ENCODE data around the gene GNAZ. TPM values are rescaled to one million over a fixed set of nuclear protein-coding genes. Genes with fewer than 3 reads are reported as not detected.
A peak's percentile ranks its signal among the peaks of the same experiment; 100 is the strongest.

GNAZ gene
- total RNA-seq, 1 experiment from 2014 or later = 5.0 TPM

DNA sequence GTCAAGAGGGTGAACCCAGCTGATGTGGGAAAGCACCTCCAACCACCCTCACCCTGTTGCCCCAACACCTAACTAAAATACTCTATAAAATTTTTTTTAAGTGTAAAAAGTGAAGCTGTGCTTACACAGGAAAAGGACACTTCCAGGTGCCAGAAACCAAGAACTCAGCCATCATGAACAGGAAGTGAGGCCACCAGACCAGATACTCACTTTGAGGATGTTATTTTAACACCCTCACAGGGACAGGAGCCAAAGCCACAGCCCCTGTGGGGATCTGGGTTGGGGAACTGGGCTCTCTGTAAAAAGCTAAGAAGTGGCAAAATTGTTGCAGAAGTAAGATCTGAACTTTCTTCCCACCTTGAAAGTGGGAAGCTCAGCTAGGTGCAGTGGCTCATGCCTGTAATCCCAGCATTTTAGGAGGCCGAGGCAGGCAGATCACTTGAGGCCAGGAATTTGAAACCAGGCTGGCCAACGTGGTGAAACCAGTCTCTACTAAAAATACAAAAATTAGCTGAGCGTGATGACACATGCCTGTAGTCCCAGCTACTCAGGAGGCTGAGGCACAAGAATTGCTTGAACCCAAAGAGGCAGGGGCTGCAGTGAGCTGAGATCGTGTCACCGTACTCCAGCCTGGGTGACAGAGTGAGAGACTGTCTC, 67.7 kb downstream of the GNAZ start:
- Histone ChIP-seq H3K9me3 (ENCODE audit: control insufficient read depth, low read depth, low read length) (no peaks in the 10 kb centered on the region), H3K23me2 (ENCODE audit: insufficient read length, low read depth, low read length, poor library complexity, severe bottlenecking) (no peaks in the 10 kb centered on the region), H2BK15ac (ENCODE audit: low read depth, low read length) (no peak overlapping the region), H3K79me2 (ENCODE audit: insufficient read depth, low read length) (no peaks in the 10 kb centered on the region), H4K5ac (ENCODE audit: insufficient read length, low read depth, low read length) (no peak overlapping the region), H4K91ac (ENCODE audit: insufficient read length, low read depth, low read length) (no peak overlapping the region), H4K8ac (replicated peaks; ENCODE audit: insufficient read length, low read depth, low read length) (no peak overlapping the region), H3K23ac (ENCODE audit: insufficient read length, low read depth, low read length) (no peak overlapping the region), H2BK12ac (ENCODE audit: insufficient read length, low read depth, low read length) (no peak overlapping the region), H2BK20ac (ENCODE audit: low read depth, low read length, poor library complexity, severe bottlenecking) (no peak overlapping the region), H3K14ac (ENCODE audit: insufficient read depth, low read length) (no peak overlapping the region), H2AFZ (ENCODE audit: low read length) (no peak overlapping the region), H2BK120ac (ENCODE audit: low read depth, low read length, poor library complexity, severe bottlenecking) (no peak overlapping the region), H3K4ac (ENCODE audit: low read depth, low read length) (no peak overlapping the region), H3K4me1 (ENCODE audit: insufficient read depth, low read length) (no peaks in the 10 kb centered on the region; the same call in none of the 2 replicates), H3K4me2 (ENCODE audit: insufficient read depth, insufficient read length, low read length) (no peak overlapping the region), H3K18ac (ENCODE audit: insufficient read length, low read depth, low read length) (no peak overlapping the region), H3K79me1 (ENCODE audit: insufficient read depth, low read depth, low read length, poor library complexity, severe bottlenecking) (no peaks in the 10 kb centered on the region), H3K9ac (ENCODE audit: extremely low read depth, insufficient read length, low read length) (no peak overlapping the region), H3T11ph (ENCODE audit: low read length) (no peak overlapping the region), H2AK5ac (ENCODE audit: insufficient read length, low read length) (no peak overlapping the region), H4K20me1 (ENCODE audit: control insufficient read depth, insufficient read depth, insufficient read length) (no peaks in the 10 kb centered on the region), H3K56ac (ENCODE audit: insufficient read length, low read depth, low read length) (no peak overlapping the region), H3K27ac (ENCODE audit: insufficient read length, low read depth, low read length) (no peak overlapping the region), H3K27me3 (ENCODE audit: insufficient read depth, low read length) (no peaks in the 10 kb centered on the region), H2BK5ac (ENCODE audit: insufficient read length, low read length) (no peak overlapping the region)
- no CpG with 5 or more reads among the region's 5 CpGs for WGBS (ENCODE audit: extremely low coverage, insufficient read length, low lambda C conversion rate)
- no peak for DNase-seq
- Mint-ChIP-seq H3K4me3 (no peak overlapping the region), H3K9me3 (no peaks in the 10 kb centered on the region; a peak in 2 of 5 replicates), H3K27me3 (ENCODE audit: low read depth) (peaks cover 35% of the 10 kb centered on the region), H3K27ac (peak overlapping the region in 1 of 3 experiments; percentile 31; a peak in 1 of 7 replicates), H3K36me3 (ENCODE audit: insufficient read depth in 1 of 3, low read depth in 3 of 3) (no peaks in the 10 kb centered on the region), H3K4me1 (peaks cover 12 to 34% of the 10 kb centered on the region in 2 experiments)
- no peak for TF ChIP-seq CTCF (conservative IDR thresholded peaks at IDR 0.05)
